ENCODE results near the gene CDK18.
A peak's percentile ranks its signal among the peaks of the same experiment; 100 is the strongest.

DNA sequence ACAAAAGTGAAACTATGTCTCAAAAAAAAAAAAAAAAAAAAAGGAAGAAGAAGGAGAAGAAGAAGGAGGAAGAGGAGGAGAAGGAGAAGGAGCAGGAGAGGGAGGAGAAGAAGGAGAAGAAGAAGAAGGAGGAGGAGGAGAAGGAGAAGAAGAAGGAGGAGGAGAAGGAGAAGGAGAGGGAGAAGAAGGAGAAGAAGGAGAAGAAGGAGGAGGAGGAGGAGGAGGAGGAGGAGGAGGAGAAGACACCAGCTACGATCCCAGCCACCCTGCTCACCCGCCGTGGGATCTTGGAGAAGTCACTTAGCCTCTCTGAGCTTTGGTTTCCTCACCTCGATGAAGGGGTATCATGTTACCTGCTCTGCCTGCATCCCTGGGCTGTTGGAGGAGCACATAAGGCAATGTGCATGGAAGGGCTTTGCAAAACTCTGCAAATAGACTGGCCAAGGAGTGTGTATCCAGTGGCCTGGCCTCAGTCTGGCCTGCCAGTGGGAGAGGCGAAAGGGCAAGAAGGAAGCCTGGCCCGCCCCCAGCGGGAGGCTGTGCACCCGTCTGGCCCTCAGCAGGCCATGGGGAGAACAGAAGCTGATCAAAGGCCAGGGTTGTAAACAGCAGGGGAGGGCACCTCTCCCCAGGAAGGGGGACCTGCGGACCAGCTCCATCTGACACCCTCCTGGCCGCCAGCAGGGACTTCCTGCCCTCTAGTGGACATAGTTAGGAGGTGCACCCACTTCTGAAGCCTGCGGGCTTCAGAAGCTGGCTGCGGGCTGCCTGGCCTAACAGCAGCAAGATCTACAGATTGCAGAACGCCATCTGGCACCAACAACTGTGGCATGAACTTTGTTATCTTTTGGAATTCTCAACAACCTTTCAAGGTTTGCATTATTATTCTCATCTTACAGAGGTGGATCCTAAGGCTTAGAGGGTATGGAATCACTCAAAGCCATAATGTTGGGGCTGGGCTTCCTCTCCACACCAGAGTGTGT, 19.2 kb upstream of the CDK18 start:
- TF ChIP-seq POLR2A (IDR thresholded peaks at IDR 0.05), result no peak
- TF ChIP-seq, protein P1, sequence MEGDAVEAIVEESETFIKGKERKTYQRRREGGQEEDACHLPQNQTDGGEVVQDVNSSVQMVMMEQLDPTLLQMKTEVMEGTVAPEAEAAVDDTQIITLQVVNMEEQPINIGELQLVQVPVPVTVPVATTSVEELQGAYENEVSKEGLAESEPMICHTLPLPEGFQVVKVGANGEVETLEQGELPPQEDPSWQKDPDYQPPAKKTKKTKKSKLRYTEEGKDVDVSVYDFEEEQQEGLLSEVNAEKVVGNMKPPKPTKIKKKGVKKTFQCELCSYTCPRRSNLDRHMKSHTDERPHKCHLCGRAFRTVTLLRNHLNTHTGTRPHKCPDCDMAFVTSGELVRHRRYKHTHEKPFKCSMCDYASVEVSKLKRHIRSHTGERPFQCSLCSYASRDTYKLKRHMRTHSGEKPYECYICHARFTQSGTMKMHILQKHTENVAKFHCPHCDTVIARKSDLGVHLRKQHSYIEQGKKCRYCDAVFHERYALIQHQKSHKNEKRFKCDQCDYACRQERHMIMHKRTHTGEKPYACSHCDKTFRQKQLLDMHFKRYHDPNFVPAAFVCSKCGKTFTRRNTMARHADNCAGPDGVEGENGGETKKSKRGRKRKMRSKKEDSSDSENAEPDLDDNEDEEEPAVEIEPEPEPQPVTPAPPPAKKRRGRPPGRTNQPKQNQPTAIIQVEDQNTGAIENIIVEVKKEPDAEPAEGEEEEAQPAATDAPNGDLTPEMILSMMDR (IDR thresholded peaks at IDR 0.05), result peak; percentile 84 to 96 (median 93)

Data from thyroid gland (tissue), 4 donors.